Amygdala (tissue), 56 donors: Measurements from ENCODE around the gene SBDS.
"Not testable (repeated sequence)": the region's sequence is repeated elsewhere in the genome, so short reads cannot be mapped to it uniquely, and the experiment has no call there.

ENCODE experiments used
- DNase-seq, 56 donors: peaks; one replicate each; lab custom pipeline; 2025; lab: John Stamatoyannopoulos, UW

SBDS gene

GRCh38 chr7:66995050-66995776, at the start of gene SBDS:
SBDS (minus strand) TSS chr7:66995586; CDS start chr7:66995417, 169 bp downstream.
- peak; percentile 23 to 98 (median 90) for DNase-seq

DNA sequence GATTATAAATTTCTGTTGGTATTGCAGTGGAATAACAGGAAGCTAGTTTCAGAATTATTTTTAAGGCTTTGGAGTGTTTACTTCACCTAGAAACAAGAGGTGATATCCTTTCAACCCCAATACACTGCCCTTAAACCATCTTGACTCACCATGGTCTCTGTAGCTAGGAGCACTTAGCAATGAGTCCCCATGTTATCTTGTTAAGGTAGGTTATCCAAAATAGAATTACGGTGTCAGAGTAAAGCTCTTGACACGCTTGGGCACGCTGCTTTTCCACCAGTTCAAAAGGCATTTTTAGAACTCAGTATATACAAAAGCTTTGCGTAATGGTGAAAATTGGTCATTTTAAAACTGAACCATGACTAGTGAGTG, 48.2 kb upstream of the SBDS start:
- not testable (repeated sequence) for DNase-seq

DNA sequence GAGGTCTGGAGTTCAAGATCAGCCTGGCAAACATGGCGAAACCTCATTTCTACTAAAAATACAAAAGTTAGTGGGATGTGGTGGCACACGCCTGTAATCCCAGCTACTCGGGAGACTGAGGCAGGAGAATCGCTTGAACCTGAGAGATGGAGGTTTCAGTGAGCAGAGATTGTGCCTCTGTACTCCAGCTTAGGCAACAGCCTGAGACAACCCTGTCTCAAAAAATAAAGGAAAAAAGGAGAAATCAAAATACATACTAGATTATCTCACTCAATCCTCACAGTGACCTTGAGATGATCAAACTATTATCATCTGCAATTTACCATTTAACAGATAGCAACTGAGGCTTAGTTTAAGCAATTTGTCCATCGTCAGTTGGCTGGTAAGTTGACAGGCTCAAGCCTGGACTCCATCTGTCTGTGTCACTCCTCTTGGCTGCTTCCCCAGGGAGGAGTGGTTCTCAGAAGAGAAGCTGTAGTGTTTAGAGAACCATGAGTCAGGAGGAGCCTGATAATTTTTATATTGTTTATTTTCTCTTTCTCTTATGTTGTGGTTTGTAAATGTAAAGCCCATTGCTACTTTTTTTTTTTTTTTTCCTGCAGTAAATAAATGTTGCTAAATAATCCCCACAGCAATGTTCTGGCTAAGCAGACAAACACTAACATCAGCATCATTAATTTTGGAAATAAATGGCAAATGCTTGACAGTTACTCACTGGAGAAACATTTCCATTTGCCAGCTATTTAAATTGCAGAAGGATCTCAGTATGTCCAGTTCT, 47.6 kb upstream of the SBDS start:
- DNase-seq = peak in 38 of 56 donors; percentile 1 to 82 (median 34)

- not testable (repeated sequence) for DNase-seq
Measured at GRCh38 chr7:67040832-67041231, 45.4 kb upstream of the SBDS start.

- DNase-seq = peak in 52 of 56 donors; percentile 2 to 92 (median 64)
Measured at GRCh38 chr7:67036432-67037395, 41.3 kb upstream of the SBDS start.

- no peak for DNase-seq
Measured at GRCh38 chr7:67033251-67033650, 37.9 kb upstream of the SBDS start.

- DNase-seq = not testable (repeated sequence)
Measured at GRCh38 chr7:67031685-67032084, 36.3 kb upstream of the SBDS start.

GRCh38 chr7:67025459-67025858, 30.1 kb upstream of the SBDS start:
- not testable (repeated sequence) for DNase-seq

DNA sequence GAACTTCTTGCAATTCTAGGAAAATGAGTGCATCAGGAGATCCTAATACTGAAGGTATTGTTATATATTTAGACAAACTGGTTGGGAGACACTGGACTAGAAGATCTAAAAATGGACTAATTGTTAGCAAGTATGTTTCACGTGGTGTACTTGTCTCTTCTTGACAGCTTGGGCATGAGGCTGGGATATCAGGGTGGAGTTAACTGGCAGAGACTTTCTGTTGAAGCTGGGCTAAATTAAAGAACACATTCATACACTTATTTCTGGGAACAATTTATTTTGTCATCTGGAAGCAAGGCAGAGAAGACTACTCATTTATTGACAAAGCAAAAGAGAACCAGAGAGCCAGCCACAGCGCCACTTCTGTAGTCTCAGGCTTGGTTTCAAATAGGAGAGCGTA, 27.1 kb upstream of the SBDS start:
- DNase-seq = peak in 9 of 56 donors; percentile 1 to 28 (median 13)

- no peak for DNase-seq
Measured at GRCh38 chr7:67021260-67021659, 25.9 kb upstream of the SBDS start.

DNA sequence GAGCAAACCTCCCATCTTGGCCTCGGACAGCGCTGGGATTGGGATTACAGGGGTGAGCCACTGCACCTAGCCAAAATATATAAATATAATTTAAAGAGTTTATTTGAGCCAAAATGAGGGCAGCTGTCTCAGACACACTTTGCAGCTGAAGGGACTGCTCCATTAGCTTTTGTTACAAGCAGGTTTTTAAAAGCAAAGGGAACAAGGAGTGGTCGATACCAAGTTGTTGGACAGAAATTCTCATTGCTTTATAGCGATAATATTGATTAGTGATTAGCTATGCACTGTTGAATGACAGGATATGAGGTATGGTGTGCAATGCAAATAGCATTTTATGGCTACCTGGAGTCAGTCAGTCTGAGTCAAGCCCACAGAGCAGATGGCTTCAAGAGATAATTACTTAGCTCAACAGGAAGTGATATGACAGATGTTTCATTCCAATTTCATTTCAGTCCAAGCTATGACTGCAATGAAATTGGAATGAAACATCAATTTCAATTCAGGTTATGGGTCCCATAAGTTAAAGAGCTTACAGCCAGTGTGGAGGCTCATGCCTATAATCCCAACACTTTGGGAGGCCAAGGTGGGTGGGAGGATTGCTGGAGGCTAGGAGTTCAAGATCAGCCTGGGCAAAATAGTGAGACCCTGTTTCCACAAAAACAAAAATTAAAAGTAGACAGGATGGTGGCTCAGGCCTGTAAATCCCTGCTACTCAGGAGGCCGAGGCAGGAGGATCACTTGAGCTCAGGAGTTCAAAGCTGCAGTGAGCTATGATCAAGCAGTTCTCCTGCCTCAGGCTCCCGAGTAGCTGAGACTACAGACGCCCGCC, 24.4 kb upstream of the SBDS start:
- no peak for DNase-seq

- no peak for DNase-seq
Measured at GRCh38 chr7:67018940-67019339, 23.6 kb upstream of the SBDS start.

- DNase-seq = not testable (repeated sequence)
Measured at GRCh38 chr7:67017971-67018370, 22.6 kb upstream of the SBDS start.

GRCh38 chr7:67014076-67014622, 18.8 kb upstream of the SBDS start:
- not testable (repeated sequence) for DNase-seq

- DNase-seq = not testable (repeated sequence)
Measured at GRCh38 chr7:67009677-67010076, 14.3 kb upstream of the SBDS start.

- DNase-seq = no peak
Measured at GRCh38 chr7:67008260-67008659, 12.9 kb upstream of the SBDS start.

DNA sequence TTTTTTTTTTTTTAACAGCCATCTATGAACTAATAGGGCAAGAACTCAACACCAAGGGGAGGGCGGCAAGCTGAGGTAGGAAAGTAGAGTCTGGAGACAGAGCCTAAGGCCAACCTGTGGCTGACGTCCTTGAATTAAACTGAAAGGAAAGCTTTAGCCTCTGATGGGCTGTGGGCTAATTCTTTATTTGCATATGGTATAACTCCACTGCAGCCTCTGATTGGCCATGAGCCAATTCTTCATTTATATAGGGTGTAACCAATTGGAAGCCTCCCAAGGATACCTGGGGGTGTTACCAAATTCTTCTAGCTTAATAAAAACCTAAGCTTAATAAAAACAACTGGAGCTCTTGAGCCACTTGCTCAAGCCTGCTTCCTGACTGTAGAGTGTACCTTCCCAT, 11.6 kb upstream of the SBDS start:
- DNase-seq = no peak

DNA sequence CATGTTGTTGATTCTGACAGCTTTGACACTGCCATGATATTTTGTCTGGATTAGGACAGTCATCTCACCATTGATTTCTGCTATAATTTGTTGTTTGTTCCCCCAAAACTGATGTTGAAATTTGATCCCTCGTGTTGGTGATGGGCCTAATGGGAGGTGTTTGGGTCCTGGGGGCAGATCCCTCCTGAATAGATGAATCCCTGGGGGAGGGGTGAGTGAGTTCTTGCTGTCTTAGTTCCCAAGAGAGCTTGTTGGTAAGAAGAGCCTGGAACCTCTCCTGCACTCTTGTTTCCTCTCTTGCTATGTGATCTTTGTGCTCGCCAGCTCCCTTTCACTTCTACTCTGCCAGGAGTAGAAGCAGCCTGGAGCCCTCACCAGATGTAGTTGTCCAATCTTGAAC, 8.8 kb upstream of the SBDS start:
- DNase-seq = not testable (repeated sequence)

- not testable (repeated sequence) for DNase-seq
Measured at GRCh38 chr7:67000601-67001258, 5.3 kb upstream of the SBDS start.
